Hepatocyte (in vitro differentiated cells): ENCODE results near the gene SV2C.

Source experiments
- EZH2 ChIP-seq: fragments of 200-600 bp; sonication (generic); IDR thresholded peaks from 2 replicates; pipeline ENCODE4 v1.6.1; 2016; ENCODE audit warnings: antibody characterized with exemption, mild to moderate bottlenecking, borderline replicate concordance
- EZH2phosphoT487 ChIP-seq: fragments of 200-600 bp; sonication (generic); IDR thresholded peaks from one replicate; pipeline ENCODE4 v1.6.1; 2018; ENCODE audit warnings: antibody characterized with exemption, mild to moderate bottlenecking, low read depth, moderate library complexity; ENCODE audit not compliant: unreplicated experiment, severe bottlenecking
- TF ChIP-seq, protein P1 (sequence below): fragments of 200-600 bp; sonication (generic); IDR thresholded peaks from 2 replicates; pipeline ENCODE4 v1.5.1; 2016; ENCODE audit warnings: antibody characterized with exemption, mild to moderate bottlenecking; ENCODE audit not compliant: poor library complexity

DNA sequence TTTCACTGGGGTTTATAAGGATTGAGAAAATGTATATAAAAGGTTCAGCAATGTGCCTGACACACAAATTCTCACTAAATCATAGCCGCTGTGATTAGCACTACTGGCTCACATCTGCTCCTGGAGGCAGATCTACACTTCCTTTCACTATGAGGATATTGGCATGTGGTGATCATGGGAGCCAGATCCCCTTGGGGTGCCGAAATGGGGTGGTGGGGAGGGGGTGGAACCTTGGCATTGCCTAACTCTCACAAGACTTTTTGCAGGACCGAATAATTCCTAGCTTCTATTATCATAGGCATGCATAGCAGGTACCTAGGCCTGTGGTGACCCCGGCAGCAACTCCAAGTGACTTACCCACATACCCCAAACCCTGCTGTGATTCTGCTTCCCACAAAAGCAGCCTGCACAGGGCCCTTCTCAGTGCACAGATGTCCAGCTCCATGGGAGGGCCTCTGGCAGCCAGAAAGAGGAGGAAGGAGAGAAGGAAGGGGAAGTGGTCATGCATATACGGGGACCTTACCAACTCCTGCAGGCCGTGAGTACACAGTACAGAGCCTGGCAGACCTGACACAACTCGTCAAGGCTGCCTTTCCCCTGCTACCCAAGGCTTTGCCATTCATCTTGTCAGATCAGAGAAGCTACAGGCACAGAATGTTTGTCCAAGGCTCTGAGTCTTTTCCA is 258.6 kb downstream of the SV2C start:
- TF ChIP-seq, protein P1, sequence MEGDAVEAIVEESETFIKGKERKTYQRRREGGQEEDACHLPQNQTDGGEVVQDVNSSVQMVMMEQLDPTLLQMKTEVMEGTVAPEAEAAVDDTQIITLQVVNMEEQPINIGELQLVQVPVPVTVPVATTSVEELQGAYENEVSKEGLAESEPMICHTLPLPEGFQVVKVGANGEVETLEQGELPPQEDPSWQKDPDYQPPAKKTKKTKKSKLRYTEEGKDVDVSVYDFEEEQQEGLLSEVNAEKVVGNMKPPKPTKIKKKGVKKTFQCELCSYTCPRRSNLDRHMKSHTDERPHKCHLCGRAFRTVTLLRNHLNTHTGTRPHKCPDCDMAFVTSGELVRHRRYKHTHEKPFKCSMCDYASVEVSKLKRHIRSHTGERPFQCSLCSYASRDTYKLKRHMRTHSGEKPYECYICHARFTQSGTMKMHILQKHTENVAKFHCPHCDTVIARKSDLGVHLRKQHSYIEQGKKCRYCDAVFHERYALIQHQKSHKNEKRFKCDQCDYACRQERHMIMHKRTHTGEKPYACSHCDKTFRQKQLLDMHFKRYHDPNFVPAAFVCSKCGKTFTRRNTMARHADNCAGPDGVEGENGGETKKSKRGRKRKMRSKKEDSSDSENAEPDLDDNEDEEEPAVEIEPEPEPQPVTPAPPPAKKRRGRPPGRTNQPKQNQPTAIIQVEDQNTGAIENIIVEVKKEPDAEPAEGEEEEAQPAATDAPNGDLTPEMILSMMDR = no peak
- no peak for TF ChIP-seq EZH2phosphoT487
- no peak for TF ChIP-seq EZH2
